ENCODE measurements around the gene PRKAR1B. TPM values are rescaled to one million over a fixed set of nuclear protein-coding genes. Genes with fewer than 3 reads are reported as not detected.

Gene PRKAR1B
- total RNA-seq, 1 experiment from 2014 or later = 6.9 TPM

GRCh38 chr7:710161-710560 lies 16.9 kb downstream of the PRKAR1B start:
- Histone ChIP-seq H3K4me1 (no peaks in the 10 kb centered on the region), H3K4me3 (no peak overlapping the region), H3K36me3 (no peaks in the 10 kb centered on the region), H3K9me3 (replicated peaks) (no peaks in the 10 kb centered on the region), H3K27ac (no peak overlapping the region), H3K27me3 (no peaks in the 10 kb centered on the region)
- no peak for DNase-seq

DNA sequence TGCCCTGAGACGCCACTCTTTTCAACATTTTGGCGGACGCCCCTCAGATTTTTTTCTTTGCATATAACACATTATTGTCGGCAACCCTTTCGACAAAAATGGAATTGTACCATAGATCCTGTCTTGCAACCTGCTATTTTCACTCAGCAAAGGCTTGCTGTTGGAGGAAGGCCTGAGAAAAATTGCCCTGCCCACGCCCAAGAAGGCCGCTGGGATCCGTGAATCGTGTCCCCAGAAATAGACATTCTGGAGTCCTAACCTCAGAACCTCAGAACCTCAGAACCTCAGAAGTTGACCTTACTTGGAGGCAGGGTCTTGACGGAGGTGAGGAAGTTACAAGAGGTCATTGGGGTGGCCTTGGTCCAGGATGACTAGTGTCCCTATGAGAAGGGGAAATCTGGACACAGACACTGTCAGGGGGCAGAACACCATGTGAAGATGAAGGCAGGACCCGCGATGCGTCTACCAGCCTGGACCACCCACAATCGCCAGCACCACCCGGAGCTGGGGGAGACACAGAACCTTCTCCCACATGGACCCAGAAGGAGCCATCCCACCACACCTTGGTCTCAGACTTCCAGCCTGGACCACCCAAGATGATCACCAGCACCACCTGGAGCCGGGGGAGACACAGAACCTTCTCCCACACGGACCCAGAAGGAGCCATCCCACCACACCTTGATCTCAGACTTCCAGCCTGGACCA lies 19.6 kb downstream of the PRKAR1B start:
- no peaks in the 10 kb centered on the region for H3K27me3 ChIP-seq
- H3K27ac ChIP-seq = no peak overlapping the region
- no peaks in the 10 kb centered on the region for H3K4me1 ChIP-seq
- no peaks in the 10 kb centered on the region for H3K36me3 ChIP-seq
- H3K9me3 ChIP-seq (replicated peaks) = no peaks in the 10 kb centered on the region
- no peak for DNase-seq
- no peak overlapping the region for H3K4me3 ChIP-seq

DNA sequence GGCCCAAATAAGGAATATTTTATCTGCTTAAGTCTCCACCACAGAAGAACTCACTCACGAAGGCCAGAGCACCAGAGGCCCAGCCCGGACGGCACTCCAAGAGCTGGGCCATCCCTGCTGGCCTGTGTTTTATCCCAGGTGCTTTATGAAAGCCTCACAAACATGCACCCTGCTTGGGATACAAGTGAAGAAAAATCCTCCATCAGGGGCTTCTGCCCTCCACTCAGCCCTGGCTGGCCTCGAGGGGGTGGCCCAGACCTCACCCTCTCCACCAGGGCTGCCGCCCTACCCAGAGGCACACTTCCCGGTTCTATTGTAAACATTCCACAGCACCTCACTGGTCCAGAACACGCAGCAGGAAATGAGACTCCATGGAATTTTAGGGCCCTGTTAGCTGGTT lies 20.4 kb downstream of the PRKAR1B start:
- Histone ChIP-seq H3K9me3 (replicated peaks) (no peaks in the 10 kb centered on the region), H3K4me1 (no peaks in the 10 kb centered on the region), H3K36me3 (no peaks in the 10 kb centered on the region), H3K27ac (no peak overlapping the region), H3K4me3 (no peak overlapping the region), H3K27me3 (no peaks in the 10 kb centered on the region)
- no peak for DNase-seq

GRCh38 chr7:703049-703448 lies 24.0 kb downstream of the PRKAR1B start:
- H3K27me3 ChIP-seq = no peaks in the 10 kb centered on the region
- no peak overlapping the region for H3K4me3 ChIP-seq
- no peak overlapping the region for H3K27ac ChIP-seq
- H3K4me1 ChIP-seq = no peaks in the 10 kb centered on the region
- no peaks in the 10 kb centered on the region for H3K36me3 ChIP-seq
- no peak for DNase-seq
- H3K9me3 ChIP-seq (replicated peaks) = no peaks in the 10 kb centered on the region

DNA sequence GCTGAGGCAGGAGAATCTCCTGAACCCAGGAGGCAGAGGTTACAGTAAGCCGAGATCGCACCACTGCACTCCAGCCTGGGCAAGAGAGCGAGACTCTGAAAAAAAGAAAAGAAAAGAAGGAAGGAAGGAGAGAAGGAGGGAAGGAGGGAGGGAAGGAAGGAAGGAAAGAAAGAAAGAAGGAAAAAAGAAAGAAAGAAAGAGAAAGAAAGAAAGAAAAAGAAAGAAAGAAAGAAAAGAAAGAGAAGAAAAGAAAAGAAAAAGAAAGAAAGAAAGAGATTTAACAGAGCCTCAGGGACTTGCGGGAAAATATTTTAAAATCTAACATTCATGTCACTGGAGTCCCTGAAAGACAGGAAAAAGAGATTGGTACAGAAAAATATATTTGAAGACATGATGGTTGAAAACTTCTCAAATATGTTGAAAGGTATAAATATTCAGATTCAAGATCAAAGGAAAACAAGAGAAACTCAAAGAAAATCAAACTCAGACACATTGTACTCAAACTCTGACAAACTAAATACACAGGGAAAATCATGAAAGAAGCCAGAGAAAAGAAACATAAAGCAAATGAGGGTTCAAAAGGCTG lies 25.9 kb downstream of the PRKAR1B start:
- Histone ChIP-seq H3K27me3 (no peaks in the 10 kb centered on the region), H3K36me3 (no peaks in the 10 kb centered on the region), H3K9me3 (replicated peaks) (no peaks in the 10 kb centered on the region), H3K27ac (no peak overlapping the region), H3K4me3 (no peak overlapping the region), H3K4me1 (no peaks in the 10 kb centered on the region)
- DNase-seq = no peak

DNA sequence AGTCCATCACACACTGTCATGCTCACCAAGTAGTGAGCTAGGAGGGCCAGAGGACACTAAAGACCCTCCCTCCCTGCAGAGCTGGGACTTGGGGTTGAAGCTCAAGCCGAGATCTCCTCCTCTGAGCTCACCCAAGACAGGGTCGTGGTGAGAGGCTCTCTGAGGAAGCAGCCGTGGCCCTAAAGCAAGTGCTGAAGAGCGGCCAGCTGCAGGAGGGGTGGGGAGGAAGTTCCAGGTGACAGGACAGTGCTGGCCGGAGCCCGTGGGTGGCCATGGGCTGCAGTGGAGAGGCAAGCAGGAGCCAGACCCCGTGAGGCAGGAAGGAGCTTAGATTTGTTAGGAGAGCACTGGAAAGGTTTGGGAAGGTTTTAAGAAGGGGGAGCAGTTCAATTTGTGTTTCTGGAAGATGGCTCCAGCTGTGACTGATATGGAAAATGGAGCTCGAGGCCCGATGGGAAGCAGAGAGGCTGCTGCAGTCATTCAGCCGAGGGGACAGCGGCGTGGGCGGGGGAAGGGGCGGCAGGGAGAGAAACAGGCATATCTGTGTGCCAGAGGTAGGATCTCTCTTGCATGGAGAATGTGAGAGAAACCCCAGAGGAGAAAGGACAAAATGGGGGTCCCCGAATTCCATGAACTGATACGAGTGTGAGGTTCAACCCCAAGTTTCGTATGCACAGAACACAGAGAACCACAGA lies 27.5 kb downstream of the PRKAR1B start:
- no peak for DNase-seq
- Histone ChIP-seq H3K4me1 (no peaks in the 10 kb centered on the region), H3K9me3 (replicated peaks) (no peaks in the 10 kb centered on the region), H3K27me3 (no peaks in the 10 kb centered on the region), H3K27ac (no peak overlapping the region), H3K4me3 (no peak overlapping the region), H3K36me3 (no peaks in the 10 kb centered on the region)

DNA sequence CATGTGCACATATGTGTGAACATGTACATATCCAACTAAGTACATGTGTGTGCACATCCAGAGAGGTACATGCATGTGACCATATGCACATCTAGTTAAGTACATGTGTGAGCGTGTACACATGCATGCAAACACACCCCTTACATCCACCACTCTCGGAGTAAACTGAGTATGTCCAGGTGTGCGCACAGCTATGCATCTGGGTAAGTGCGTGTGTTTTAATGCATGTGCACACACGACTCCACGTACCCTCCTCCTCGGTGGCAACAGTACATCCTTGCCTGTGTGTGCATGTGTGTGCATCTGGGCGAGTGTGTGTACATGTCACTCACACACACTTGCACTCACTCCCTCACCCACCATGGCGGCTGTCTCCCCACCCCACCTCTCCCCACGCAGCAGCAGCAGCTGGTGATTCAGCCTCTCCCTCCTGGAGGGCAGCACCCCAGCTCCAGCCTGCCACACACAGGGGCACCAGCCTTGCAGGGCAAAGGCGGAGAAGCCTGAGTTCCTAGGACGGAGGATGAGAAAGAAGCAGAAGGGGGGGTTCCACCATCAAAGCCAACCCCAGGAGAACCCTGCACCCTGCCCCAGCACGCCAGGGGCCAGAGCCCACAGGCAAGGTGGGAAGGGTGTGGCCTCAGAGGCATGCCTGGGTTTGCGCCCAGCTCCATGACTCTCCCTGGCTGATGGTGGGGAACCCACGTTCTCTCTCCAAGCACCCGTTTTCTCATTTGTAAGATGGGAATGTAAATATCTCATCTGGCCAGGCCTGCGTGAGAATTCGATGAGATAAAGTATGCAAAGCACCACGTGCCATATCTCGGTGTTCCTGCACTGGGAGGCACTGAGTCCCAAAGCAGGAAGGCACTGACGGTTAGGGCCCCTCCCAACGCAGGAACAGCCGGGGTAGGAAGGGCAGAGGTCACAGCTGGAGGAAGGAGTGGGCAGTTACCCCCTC lies 28.3 kb downstream of the PRKAR1B start:
- H3K4me1 ChIP-seq = no peaks in the 10 kb centered on the region
- H3K4me3 ChIP-seq = no peak overlapping the region
- H3K36me3 ChIP-seq = no peaks in the 10 kb centered on the region
- H3K27ac ChIP-seq = no peak overlapping the region
- no peaks in the 10 kb centered on the region for H3K9me3 ChIP-seq (replicated peaks)
- no peak for DNase-seq
- H3K27me3 ChIP-seq = no peaks in the 10 kb centered on the region

DNA sequence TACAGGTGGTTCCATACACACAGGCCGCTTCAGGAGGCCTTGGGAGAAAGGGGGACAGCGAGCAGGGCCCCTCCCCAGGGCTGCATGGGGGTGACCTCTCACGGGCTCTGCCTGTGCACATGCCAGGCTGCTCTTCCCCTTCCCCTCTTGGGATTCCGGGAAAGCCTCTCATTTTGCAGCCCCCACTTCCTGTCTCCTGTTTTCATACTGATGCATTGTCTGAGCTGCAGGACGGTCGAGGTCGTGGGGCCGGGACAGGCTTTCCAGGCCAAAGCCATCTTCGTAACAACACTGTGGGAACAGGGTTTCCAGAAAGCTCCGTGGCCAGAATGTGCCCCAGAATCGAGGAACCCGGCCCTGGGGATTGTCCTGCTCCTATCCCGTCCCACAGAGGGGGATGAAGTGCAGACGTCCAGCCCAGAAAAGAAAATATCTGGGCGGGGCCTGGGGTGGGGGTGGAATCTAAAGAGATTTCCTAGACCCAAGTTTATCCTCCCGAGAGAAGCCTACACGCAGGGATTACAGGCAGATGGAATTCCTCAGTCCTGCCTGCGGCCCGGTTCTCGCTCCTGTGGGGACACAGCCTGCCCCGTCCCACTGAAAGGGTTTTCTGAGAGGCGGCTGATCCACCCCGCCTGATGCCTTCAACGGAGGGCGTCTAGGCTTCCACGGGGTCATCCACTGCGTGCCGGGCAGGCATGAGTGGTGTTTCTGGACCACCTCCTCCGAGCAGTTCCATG lies 30.1 kb downstream of the PRKAR1B start:
- Histone ChIP-seq H3K27me3 (no peaks in the 10 kb centered on the region), H3K36me3 (no peaks in the 10 kb centered on the region), H3K4me1 (no peaks in the 10 kb centered on the region), H3K4me3 (no peak overlapping the region), H3K27ac (no peak overlapping the region), H3K9me3 (replicated peaks) (no peaks in the 10 kb centered on the region)
- no peak for DNase-seq

DNA sequence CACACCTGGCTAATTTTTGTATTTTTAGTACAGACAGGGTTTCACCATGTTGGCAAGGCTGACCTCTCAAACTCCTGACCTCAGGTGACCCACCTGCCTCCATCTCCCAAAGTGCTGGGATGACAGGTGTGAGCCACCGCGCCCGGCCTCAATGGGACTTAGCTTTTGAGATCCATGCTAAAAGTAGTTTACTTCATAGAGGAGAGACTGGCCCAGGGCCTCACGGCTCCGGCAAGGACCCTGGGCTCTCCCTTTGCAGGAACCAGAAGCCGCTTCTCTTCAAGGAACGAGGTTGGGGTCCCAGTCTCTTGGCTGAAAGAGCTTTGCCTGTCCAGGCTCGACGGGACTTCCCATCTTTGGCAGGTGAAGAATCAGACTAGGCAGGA lies 30.7 kb downstream of the PRKAR1B start:
- H3K9me3 ChIP-seq (replicated peaks) = no peaks in the 10 kb centered on the region
- H3K27me3 ChIP-seq = no peaks in the 10 kb centered on the region
- no peak overlapping the region for H3K4me3 ChIP-seq
- DNase-seq = no peak
- H3K36me3 ChIP-seq = no peaks in the 10 kb centered on the region
- no peaks in the 10 kb centered on the region for H3K4me1 ChIP-seq
- H3K27ac ChIP-seq = no peak overlapping the region

GRCh38 chr7:693280-693679 lies 33.8 kb downstream of the PRKAR1B start:
- no peaks in the 10 kb centered on the region for H3K36me3 ChIP-seq
- H3K27me3 ChIP-seq = no peaks in the 10 kb centered on the region
- DNase-seq = no peak
- H3K27ac ChIP-seq = no peak overlapping the region
- no peaks in the 10 kb centered on the region for H3K9me3 ChIP-seq (replicated peaks)
- no peak overlapping the region for H3K4me3 ChIP-seq
- no peaks in the 10 kb centered on the region for H3K4me1 ChIP-seq

DNA sequence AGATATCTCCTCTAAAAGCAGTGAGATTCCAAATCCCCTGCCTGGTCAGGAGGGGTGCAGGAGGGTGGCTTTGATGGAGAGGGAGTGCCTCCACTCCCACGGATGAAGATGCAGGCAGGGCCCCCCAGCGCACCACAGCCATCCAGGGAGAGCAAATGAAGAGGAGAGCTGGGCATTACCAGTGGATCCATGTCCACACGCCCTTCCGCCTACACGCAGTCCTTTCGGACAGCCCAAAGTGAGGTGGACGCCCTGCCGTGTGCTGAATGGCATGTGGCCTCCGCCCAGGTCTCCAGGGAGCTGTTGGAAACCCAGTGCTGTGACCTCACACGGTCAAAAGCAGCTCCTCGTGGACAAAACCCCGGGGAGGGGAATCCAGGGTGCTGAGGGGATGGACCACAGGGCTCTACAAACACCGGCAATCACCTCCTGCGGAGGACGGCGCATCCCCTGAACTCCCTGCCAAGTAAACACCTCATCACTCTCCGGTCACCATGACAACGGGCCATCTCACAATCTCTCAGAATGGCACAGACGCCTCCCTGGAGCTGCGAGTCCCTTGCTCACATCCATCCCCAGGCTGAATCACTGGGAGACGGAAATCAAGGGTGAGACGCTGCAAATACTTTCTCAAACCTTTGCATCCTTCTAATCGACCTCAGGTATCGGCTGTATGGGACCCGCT lies 35.6 kb downstream of the PRKAR1B start:
- H3K27ac ChIP-seq = no peak overlapping the region
- H3K27me3 ChIP-seq = no peaks in the 10 kb centered on the region
- H3K4me1 ChIP-seq = no peaks in the 10 kb centered on the region
- H3K9me3 ChIP-seq (replicated peaks) = no peaks in the 10 kb centered on the region
- no peak overlapping the region for H3K4me3 ChIP-seq
- no peaks in the 10 kb centered on the region for H3K36me3 ChIP-seq
- no peak for DNase-seq

DNA sequence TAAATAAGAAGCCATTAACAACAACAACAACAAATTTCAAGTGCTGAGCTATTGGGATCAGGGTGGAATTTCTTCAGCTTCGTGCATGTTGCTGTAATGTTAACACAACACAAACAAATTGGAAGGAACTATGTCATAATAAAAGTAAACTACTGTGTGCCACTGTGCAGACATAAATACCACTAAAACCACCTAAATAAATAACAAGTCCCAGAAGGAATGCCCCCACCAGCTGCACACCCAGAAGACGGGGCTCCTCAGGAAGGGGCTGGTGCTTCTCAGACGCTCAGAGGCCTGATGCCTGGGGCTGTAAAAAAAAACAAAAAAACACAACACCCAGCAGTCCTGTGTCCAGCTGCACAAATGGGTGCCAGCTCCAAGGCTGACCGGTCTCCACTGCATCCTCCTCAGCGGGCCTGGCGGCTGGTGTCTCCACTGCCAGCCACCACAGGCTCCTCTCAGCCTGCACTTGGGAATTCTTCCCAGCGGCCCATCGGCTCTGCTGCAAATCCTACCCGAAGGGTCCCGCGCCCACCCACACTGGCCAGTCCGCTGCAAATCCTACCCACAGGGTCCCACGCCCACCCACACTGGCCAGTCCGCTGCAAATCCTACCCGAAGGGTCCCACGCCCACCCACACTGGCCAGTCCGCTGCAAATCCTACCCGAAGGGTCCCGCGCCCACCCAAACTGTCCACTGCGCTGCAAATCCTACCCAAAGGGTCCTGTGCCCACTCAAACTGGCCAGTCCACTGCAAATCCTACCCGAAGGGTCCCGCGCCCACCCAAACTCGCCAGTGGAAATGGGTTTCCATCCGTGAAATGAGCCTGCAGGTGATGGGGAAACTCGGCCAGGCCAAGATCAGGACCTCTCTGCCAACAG lies 36.4 kb downstream of the PRKAR1B start:
- Histone ChIP-seq H3K4me3 (no peak overlapping the region), H3K36me3 (no peaks in the 10 kb centered on the region), H3K27me3 (no peaks in the 10 kb centered on the region), H3K27ac (no peak overlapping the region), H3K4me1 (no peaks in the 10 kb centered on the region), H3K9me3 (replicated peaks) (no peaks in the 10 kb centered on the region)
- no peak for DNase-seq

GRCh38 chr7:685540-685939 lies 41.5 kb downstream of the PRKAR1B start:
- Histone ChIP-seq H3K4me1 (no peaks in the 10 kb centered on the region), H3K4me3 (no peak overlapping the region), H3K9me3 (replicated peaks) (0 out of 2 replicates have a peak, but pooled peaks cover 2% of the 10 kb centered on the region), H3K27me3 (no peaks in the 10 kb centered on the region), H3K27ac (no peak overlapping the region), H3K36me3 (no peaks in the 10 kb centered on the region)
- DNase-seq = no peak

Measured in SJCRH30 (cell line).